ENCODE measurements around the gene AKAP6.
"Not testable (repeated sequence)": the region's sequence is repeated elsewhere in the genome, so short reads cannot be mapped to it uniquely, and the experiment has no call there.

The AKAP6 gene

DNA sequence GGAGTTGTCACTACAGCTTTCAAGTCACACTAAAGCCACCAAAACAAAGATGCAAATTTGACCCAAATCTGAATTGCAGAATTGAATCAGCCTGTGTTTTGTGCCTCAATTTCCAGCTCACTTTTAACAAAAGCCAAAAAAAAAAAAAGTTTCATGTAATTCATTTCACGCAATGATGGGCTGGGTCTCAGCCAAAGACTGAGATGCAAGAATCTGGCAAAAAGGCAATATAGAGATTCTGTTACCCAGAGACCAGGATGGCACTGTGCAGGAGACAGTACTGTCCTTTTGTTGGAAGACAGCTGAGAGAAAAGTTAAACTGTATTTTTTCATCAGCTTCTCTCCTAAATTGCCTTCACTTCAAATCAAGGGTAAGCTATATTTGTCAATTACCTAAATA lies 403.9 kb downstream of the AKAP6 start:
- in situ Hi-C loops (cut with MboI; ENCODE audit: low pct_unique_long_range_greater_than_20kb, low sequenced_read_pairs): no loop called here

DNA sequence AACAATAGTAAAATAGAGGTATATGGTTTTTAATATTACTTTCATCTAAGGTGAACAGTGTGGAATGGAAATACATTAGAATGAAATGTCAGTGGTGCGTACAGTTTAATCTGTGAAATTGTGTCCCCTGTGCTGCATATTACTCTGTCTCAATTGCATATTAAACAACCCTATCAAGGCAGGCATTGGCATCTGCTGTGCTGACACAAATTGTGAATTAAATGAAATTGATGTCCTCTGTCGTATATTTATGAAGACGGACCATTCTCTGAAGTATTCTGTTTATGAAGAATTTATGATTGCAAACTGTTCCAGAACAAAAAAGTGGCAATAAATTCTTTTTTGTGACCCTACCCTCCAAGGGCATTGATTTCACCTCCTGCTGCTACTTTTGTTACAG lies 405.2 kb downstream of the AKAP6 start:
- in situ Hi-C loops (cut with MboI; ENCODE audit: low pct_unique_long_range_greater_than_20kb, low sequenced_read_pairs): no loop called here
- no peak for DNase-seq

More for the DNA sequence above, 403.9 kb downstream of the AKAP6 start:
- no peak for DNase-seq

DNA sequence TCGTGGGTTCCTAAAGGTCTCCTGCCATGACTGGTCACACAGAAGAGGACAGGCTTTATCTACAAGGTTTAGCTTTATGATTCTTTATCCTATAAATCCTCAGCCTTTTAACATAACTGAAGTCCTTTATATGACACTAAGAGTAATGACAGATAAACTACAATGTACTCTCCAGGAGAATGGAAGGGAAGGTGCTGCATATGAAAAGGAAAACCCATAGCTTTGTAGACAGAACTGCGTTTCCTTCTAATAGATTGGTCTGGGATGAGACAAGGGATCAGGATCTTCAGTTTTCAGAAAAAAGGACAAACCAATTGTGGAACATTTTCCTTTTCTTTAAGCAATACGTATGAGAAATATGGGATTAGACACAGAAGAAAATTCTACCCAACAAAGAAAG lies 408.5 kb downstream of the AKAP6 start:
- in situ Hi-C loops (cut with MboI; ENCODE audit: low pct_unique_long_range_greater_than_20kb, low sequenced_read_pairs): no loop called here

DNA sequence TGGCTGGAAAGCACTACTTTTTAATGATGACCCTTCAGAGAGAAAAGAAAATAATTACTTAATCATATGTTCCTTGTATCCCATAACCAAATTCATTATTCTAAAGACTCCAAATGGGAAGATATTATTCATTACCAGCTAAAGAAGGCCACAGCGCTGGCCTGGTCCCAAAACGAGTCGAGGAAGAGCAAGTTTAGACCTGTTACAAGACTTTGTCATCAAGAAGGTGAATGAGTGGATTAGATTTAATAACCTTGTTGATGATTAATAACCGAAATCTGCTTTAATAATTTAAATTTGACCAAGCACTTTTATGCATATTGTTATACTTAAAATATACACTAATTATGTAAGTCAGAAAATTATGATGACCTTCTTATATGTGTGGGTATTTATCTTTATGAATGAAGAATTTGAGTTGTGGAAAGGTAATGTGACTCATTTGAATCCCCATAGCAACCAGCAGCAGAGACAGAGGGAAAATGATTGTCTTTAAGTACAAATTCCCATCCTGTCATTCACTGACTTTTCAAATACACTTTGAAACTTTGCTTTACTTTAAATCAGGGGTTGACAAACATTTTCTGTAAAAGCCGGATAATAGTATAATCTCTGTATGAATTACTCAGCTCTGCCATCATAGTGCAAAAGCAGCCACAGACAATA lies 409.2 kb downstream of the AKAP6 start:
- no peak for DNase-seq

More for the DNA sequence above, 408.5 kb downstream of the AKAP6 start:
- DNase-seq: no peak

DNA sequence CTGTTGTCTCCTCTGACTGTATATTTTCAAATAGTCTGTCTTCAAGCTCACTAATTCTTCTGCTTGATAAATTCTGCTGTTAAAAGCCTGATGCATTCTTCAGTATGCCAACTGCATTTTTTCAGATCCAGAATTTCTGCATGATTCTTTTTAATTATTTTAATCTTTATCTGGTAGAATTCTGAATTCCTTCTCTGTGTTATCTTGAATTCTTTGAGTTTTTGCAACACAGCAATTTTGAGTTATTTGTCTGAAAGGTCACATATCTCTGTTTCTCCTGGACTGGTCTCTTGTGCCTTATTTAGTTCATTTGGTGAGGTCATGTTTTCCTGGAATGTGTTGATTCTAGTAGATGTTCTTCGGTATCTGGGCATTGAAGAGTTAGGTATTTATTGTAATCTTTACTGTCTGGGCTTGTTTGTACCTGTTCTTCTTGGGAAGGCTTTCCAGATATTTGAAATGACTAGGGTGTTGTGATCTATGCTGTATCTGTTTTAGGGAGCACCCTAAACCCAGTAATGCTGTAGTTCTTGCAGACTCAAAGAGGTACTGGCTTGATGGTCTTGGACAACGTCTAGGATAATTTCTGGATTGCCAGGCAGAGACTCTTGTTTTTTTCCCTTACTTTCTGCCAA lies 415.8 kb downstream of the AKAP6 start:
- in situ Hi-C loops (cut with MboI; ENCODE audit: low pct_unique_long_range_greater_than_20kb, low sequenced_read_pairs): no loop called here

More for the DNA sequence above, 409.2 kb downstream of the AKAP6 start:
- in situ Hi-C loops (cut with MboI; ENCODE audit: low pct_unique_long_range_greater_than_20kb, low sequenced_read_pairs): no loop called here

DNA sequence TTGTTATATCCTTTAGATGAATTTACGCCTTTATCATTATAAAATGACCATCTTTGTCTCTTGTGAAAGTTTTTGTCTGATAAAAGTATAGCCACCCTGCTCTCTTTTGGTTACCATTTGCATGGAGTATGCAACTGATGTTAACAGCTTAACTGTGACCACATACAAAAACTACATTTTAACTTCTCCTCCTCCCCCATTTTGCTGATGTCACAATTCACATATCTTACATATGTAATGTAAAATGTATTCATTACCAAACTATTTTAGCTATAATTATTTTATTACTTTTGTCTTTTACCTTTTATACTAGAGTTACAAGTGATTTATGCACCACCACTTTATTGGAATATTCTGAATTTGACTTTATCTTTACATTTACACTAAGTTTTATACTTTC lies 425.1 kb downstream of the AKAP6 start:
- no peak for DNase-seq
- in situ Hi-C loops (cut with MboI; ENCODE audit: low pct_unique_long_range_greater_than_20kb, low sequenced_read_pairs): no loop called here

More for the DNA sequence above, 415.8 kb downstream of the AKAP6 start:
- no peak for DNase-seq

DNA sequence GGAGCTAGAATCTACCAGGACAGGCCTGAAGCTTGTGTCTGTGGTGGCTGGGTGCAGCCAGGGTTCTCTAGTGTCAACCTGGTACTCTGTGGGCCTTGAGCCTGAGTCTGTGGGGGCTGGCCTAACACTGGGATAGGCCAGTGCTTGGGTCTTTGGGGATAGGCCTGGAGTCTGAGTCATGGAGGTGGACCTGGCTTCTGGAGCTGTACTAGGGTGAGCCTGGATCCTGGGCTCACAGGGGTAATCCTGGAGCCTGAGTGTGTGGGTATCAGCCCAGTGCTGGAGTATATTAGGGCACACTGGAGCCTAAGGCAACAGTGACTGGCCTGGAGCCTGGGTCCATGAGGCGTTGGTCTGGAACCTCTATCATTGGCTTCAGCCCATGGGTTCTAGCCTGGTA lies 427.1 kb downstream of the AKAP6 start:
- in situ Hi-C loops (cut with MboI; ENCODE audit: low pct_unique_long_range_greater_than_20kb, low sequenced_read_pairs): no loop called here
- no peak for DNase-seq

DNA sequence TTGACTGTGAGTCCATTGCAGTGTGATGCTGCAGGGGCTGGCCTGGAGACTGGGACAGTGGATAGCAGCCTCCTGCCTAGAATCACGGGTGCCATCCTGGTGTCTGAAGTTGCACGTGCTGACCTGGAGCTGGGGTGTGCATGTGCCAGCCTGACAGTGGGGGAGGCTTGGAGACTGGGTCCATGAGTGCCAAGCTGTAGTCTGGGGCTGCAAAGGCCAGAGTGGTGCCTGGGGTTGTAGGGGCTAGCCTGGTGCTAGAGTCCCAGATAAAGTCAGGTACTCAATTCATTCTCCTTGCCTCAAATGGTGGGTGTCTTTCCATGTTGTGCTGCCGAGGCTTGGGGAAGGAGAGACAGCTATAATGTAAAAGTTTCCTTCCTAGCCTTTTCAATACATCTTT lies 427.7 kb downstream of the AKAP6 start:
- in situ Hi-C loops (cut with MboI; ENCODE audit: low pct_unique_long_range_greater_than_20kb, low sequenced_read_pairs): no loop called here
- no peak for DNase-seq

DNA sequence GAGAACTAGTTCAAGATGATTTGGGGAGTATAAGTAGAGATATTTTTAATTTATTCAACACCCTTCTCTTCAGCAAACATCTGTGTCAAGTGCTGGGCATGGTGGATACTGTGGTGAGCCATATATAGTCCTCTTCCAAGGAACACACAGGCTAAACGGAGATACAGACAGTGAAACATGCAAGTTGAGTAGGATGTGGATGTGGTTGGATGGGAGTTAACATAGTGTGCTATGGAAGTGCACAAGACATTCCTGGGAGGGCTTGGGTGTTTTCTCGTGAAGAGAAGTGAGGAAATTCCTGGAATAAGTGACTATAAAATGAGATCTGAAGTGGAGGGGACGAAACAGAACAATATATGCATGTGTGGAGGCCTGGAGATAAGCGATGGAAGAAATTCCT lies 428.5 kb downstream of the AKAP6 start:
- in situ Hi-C loops (cut with MboI; ENCODE audit: low pct_unique_long_range_greater_than_20kb, low sequenced_read_pairs): no loop called here
- DNase-seq: no peak

DNA sequence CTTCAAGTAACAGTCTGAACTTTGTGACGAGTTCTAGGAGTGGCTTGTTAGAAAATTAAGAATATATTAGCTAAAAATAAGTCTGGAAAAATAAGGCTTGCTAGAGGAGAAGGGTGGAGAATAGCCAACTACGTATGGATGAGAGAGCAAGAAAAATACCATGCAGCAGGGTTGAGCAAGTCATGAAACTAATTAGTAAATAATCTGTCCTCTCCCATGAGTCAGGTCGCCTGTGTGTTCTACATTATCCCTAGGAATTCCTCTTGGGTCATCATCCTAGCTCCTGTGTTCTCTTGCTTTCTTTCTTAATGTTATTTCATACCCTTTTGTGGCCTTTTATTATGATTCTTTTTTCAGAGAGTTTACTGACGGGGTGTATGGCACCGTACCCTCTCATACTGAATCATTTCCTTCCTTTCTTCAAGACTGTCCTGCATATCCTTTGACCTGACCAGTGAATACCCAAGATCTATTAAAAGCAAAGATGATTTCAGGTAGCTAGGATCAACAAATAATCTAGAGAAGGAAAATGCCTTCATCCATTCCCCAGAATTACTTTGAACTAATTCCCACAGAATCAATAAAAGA lies 432.4 kb downstream of the AKAP6 start:
- DNase-seq: no peak
- in situ Hi-C loops (cut with MboI; ENCODE audit: low pct_unique_long_range_greater_than_20kb, low sequenced_read_pairs): no loop called here

DNA sequence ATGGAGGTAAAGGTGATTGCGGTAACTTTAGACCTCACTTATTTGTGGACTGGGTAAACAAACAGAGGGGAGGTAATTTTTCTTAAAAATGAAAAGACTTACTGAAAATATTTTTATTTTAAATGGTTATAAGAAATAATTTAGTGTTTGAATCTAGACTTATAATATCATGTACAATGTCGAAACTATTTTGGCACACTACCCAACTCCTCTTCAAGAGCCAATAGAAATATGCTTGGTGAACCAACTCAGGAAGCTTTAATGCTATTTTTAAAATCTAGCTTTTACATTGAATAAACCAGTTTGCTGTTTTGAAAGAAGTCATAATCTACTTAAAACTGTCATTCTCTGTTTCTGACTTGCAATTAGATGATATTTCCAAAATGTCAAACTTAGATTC lies 433.8 kb downstream of the AKAP6 start:
- DNase-seq: no peak
- in situ Hi-C loops (cut with MboI; ENCODE audit: low pct_unique_long_range_greater_than_20kb, low sequenced_read_pairs): no loop called here

DNA sequence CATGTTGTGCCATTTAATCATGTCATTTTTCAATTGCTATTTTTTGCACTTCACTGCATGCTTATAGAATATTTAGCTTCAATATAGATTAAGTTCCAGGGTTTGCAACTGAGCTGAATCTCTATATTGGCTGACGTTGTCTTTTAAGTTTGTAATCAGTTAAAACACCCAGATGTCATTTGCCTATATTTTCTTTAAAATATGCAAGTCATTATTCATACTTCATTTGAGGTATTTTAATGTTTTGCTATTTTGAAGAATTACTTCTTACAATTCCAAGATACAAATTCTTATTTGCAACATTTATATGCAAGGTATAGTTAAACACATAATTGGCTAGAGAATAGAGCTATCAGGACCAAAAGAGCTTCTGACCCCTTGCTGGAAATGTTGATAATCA lies 434.6 kb downstream of the AKAP6 start:
- in situ Hi-C loops (cut with MboI; ENCODE audit: low pct_unique_long_range_greater_than_20kb, low sequenced_read_pairs): no loop called here
- no peak for DNase-seq

DNA sequence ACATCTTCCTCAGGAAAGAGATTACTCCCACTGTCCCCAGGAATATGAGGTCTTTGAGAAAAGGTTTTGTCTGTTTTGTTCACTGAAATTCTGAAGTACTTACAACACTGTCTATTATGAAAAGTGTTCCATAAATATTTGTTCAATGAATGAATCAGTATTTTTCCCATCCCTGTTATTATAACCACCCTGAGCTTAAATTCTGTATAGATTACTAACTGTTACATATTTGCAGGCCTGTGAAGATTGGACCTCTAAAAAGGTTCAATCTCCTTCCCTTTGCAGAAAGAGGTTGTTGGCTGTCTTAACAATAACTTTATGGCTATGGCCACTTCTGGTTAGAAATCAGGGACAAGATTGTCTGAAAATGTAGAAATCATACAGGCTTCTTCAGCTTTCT lies 435.0 kb downstream of the AKAP6 start:
- in situ Hi-C loops (cut with MboI; ENCODE audit: low pct_unique_long_range_greater_than_20kb, low sequenced_read_pairs): no loop called here
- DNase-seq: no peak

DNA sequence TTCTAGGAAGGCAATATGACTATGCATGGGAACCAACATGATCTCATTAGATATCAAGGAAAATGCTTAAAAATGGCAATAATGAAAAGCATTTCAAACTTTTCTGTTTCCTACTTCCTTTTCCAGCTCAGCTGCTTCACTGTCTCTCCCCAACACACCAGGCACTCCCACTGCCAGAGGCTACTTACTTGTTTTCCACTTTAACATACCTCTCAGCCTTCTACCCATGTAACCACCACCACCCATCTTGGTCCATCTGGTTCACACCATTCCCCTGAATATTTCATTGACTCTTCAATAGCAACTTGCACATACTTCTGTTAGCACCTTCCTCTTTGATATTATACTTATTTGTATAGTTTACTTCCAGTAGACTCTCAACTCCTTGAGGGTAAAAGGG lies 441.3 kb downstream of the AKAP6 start:
- in situ Hi-C loops (cut with MboI; ENCODE audit: low pct_unique_long_range_greater_than_20kb, low sequenced_read_pairs): no loop called here
- no peak for DNase-seq

DNA sequence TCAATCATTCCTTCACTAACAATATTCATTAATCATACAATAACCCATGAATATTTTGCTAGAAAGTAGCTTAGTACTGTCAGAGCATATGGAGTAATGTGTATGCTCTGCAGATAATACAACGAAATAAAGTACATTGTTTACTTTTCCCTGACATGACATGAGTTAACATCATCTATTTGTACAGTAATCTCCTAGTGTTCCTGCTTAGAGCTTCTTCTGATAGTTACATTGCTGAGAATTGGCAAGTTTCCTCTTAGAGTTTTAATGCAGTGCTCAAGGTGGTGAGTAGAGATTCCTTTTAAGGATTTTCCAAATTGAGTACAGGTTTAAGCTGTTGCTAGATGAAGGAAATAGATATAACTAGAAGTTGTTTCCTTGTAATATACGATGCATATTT lies 445.1 kb downstream of the AKAP6 start:
- no peak for DNase-seq
- in situ Hi-C loops (cut with MboI; ENCODE audit: low pct_unique_long_range_greater_than_20kb, low sequenced_read_pairs): no loop called here

DNA sequence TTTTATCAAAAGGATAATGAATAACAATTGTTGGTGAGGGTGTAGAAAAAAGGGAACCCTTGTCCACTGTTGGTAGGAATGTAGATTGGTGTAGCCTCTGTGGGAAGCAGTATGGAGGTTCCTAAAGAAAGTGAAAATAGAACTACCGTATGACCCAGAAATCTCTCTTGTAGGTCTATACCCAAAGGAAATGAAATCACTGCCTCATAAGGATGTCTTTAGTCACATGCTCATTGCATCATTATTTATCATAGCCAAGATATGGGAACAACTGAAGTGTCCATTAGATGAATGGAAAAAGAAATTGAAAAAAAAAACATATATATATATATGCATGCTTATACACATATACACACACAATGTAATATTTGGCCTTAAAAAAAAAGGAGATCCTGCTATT lies 450.7 kb downstream of the AKAP6 start:
- in situ Hi-C loops (cut with MboI; ENCODE audit: low pct_unique_long_range_greater_than_20kb, low sequenced_read_pairs): no loop called here
- no peak for DNase-seq

DNA sequence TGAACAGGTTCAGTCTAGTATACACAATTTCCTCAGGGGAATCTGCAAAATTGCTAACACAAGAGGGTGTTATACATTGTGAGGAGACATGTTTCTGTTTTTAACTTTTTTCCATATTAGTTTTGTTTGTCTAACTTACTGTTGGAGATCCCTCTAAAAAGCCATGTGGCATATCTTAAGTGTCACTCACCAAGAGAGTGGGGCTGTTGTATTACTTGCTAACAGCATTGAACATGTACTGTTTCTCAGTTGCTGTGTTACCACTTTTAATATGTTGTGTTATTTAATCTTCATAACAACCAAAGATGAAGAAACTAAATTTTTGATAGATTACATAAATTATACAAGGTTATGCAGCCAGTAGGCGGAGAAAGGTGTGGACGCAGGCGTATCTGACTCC lies 455.3 kb downstream of the AKAP6 start:
- in situ Hi-C loops (cut with MboI; ENCODE audit: low pct_unique_long_range_greater_than_20kb, low sequenced_read_pairs): no loop called here
- no peak for DNase-seq

DNA sequence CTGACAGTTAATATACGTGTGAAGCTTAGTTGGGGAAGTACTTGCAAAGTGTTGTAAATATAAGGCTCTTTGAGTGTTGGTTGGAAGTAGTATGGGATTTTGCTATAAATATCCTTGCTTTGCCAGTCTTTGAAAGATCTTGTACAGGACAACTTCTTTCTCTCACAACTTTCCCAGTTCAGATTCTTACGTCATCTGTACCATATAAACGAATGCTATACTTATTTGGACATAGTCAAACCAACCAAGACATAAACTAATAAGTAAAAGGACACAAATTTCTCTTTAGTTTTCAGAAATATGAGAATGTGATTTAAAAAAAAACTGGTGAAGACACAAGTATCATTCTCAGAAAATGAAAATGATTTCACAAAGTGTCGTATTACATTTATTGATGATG lies 456.5 kb downstream of the AKAP6 start:
- in situ Hi-C loops (cut with MboI; ENCODE audit: low pct_unique_long_range_greater_than_20kb, low sequenced_read_pairs): no loop called here
- DNase-seq: no peak

DNA sequence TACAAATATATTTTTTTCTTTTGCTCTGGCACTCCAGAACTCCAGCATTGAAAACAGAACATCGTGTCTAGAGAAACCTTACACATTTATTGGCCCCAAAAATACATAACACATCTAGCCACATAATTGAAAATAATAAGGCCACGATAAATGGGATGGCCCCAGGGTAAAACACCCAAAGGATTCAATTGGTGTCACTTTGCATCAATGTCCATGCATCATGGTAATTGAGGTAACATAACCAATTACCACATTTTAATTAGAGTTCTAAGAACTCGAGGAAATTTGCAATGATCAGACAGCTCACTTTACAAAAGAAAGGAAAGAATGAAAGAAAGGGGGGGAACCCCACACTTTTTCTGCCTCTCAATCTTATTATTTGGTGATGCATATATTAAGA lies 457.8 kb downstream of the AKAP6 start:
- no peak for DNase-seq
- in situ Hi-C loops (cut with MboI; ENCODE audit: low pct_unique_long_range_greater_than_20kb, low sequenced_read_pairs): no loop called here

DNA sequence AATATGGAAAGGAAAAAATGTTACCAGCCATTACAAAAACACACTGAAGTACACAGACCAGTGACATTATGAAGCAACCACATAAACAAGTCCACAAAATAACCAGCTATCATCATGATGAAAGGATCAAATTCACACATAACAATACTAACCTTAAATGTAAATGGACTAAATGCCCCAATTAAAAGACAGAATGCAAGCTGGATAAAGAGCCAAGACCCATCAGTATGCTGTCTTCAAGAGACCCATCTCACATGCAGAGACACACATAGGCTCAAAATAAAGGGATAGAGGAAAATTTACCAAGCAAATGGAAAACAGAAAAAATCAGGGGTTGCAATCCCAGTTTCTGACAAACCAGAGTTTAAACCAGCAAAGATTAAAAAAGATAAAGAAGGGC lies 463.9 kb downstream of the AKAP6 start:
- in situ Hi-C loops (cut with MboI; ENCODE audit: low pct_unique_long_range_greater_than_20kb, low sequenced_read_pairs); DNase-seq: not testable (repeated sequence)

DNA sequence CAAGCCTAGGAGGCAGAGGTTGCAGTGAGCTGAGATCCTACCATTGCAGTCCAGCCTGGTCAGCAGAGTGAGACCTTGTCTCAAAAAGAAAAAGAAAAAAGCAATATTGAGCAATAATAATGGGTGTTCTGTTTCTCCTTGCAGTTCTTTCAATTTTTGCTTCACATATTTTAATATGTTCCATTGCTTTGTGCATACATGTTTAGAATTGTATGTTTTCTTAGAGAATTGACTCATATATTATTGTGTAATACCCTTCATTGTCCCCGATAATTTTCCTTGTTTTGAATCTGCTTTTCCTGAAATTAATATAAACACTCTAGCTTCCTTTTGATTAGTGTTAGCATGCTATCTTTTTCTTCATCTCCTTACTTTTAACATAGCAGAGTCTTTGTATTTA lies 471.2 kb downstream of the AKAP6 start:
- in situ Hi-C loops (cut with MboI; ENCODE audit: low pct_unique_long_range_greater_than_20kb, low sequenced_read_pairs): no loop called here

More for the DNA sequence above, 471.2 kb downstream of the AKAP6 start:
- DNase-seq: no peak

Measured in KBM-7 (cell line).